K562 (cell line): ENCODE measurements around the gene MICAL1. TPM values are rescaled to one million over a fixed set of nuclear protein-coding genes. Genes with fewer than 3 reads are reported as not detected.

Source experiments
- CCAR2 ChIP-seq: fragments of 200-400 bp; formaldehyde crosslinking; IDR thresholded peaks from 2 replicates; pipeline ENCODE4 v1.6.1; 2017; ENCODE audit warnings: mild to moderate bottlenecking, low read depth, low read length
- CREB5 ChIP-seq: fragments of 250-450 bp; sonication (Bioruptor Pico); IDR thresholded peaks from 2 replicates; pipeline ENCODE4 v1.5.0; 2020; ENCODE audit warnings: mild to moderate bottlenecking
- ELF2 ChIP-seq: fragments of 250-450 bp; sonication (Bioruptor Pico); IDR thresholded peaks from 2 replicates; pipeline ENCODE4 v1.5.0; 2021; ENCODE audit warnings: mild to moderate bottlenecking
- MAFK ChIP-seq: IDR thresholded peaks from 2 replicates; pipeline ENCODE4 v1.6.1; 2011; ENCODE audit warnings: low read length, improper control_type of control experiment
- MCM2 ChIP-seq: fragments of 450-650 bp; IDR thresholded peaks from 2 replicates; pipeline ENCODE4 v1.6.1; 2017; ENCODE audit warnings: low read depth, mild to moderate bottlenecking
- NR4A1 ChIP-seq, 2 experiments: fragments of 250-450 bp in 1 of 2; fragments of 450-650 bp in 1 of 2; sonication (Bioruptor Pico) in 1 of 2; IDR thresholded peaks; 2 replicates each; pipeline versions ENCODE4 v1.4.0 to v1.6.1; 2016 to 2020; ENCODE audit warnings: mild to moderate bottlenecking in 2 of 2, missing compliant biosample characterization in 1 of 2, missing genetic modification characterization in 1 of 2, moderate library complexity in 1 of 2
- RFX7 ChIP-seq: fragments of 250-450 bp; sonication (Bioruptor Pico); IDR thresholded peaks from 2 replicates; pipeline ENCODE4 v1.5.1; 2021; ENCODE audit warnings: mild to moderate bottlenecking
- RNF2 ChIP-seq: sonication (generic); IDR thresholded peaks from 2 replicates; pipeline ENCODE4 v1.6.1; 2016
- TCF3 ChIP-seq: sonication (generic); formaldehyde crosslinking; IDR thresholded peaks from 2 replicates; pipeline ENCODE4 v1.4.0; 2020; ENCODE audit warnings: mild to moderate bottlenecking, missing genetic modification reagents
- WHSC1 ChIP-seq: IDR thresholded peaks from one replicate; pipeline ENCODE4 v1.6.1; 2012; ENCODE audit warnings: low read length, control low read depth, inconsistent platforms
- ZFPM2 ChIP-seq: fragments of 250-450 bp; sonication (Bioruptor Pico); IDR thresholded peaks from 2 replicates; pipeline ENCODE4 v1.5.1; 2022; ENCODE audit warnings: mild to moderate bottlenecking
- ZNF707 ChIP-seq: fragments of 250-450 bp; sonication (Bioruptor Pico); conservative IDR thresholded peaks from 2 replicates; pipeline ENCODE4 v1.8.0; 2022; ENCODE audit warnings: inconsistent platforms, mild to moderate bottlenecking, moderate library complexity
- polyA plus RNA-seq, 8 experiments: library from polyadenylated mRNA; depleted of rRNA in 4 of 8; stranded (reverse) in 5 of 8; unstranded in 3 of 8; fragments of >200 nt; fragmentation: Nextera tagmentation in 2 of 8; fragmentation: Illumina TruSeq in 1 of 8; extraction: Ambion mirVana in 2 of 8; extraction: Trizol in 1 of 8; gene quantifications; 2 replicates each; pipeline versions ENCODE4 v1.2.1 to v1.2.3, GENCODE V29; 2011 to 2014; ENCODE audit warnings: inconsistent platforms in 1 of 8, missing spikeins in 1 of 8
- total RNA-seq, 7 experiments: library from RNA; depleted of rRNA in 6 of 7; stranded (reverse); fragments of >200 nt in 6 of 7; fragmentation: Illumina TruSeq in 2 of 7; extraction: Trizol in 2 of 7; gene quantifications; 2 replicates each; pipeline versions ENCODE4 v1.2.1 to v1.2.3, GENCODE V29; 2011 to 2021; ENCODE audit warnings: low replicate concordance in 1 of 7
- TF ChIP-seq, protein P1 (sequence below): fragments of 450-650 bp; IDR thresholded peaks from 2 replicates; pipeline ENCODE4 v1.6.1; 2016; ENCODE audit warnings: mild to moderate bottlenecking, moderate library complexity
- TF ChIP-seq, protein P2 (sequence below): fragments of 250-450 bp; sonication (Bioruptor Pico); IDR thresholded peaks from 2 replicates; pipeline ENCODE4 v1.4.0; 2020; ENCODE audit warnings: mild to moderate bottlenecking

MICAL1 gene
- total and polyA plus RNA-seq, 9 of the 15 experiments (the other 6 are each of a cell fraction or from before 2014, with no cell fraction given): 0.07 to 15.2 (median 7.0) TPM

DNA sequence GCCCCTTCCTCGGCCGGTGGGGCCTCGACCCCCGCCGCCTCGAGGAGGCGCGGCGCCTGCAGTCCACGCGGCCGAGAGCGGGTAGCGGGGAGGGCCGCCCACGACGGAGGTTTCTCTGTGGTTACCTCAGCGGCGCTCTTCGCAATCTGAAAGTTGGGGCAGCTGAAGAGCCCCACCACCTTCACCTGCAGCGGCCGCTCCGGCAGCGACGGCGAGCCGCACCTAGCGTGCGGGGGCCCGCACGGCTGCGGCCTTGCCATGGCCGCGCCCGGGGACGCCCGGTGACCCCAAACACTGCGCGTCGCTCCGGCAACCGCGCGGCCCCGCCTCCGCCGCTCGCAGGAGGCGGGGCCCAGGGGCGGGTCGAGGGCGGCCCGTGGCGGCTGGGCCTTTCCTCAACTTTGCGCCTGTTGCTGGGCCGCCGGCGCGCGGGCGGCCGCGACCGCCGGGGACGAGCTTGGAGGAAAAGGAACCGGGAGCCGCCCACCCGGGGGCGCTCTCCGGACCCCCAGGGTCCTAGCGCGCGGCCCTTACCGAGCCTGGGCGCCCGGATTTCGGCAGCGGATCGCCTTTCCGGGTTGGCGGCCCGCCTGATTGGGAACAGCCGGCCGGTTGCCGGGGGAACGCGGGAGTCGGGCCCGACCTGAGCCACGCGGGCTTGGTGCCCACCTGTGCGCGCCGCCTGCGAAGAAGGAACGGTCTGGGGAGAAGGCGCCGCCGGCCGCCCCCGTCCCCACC lies 15.1 kb downstream of the MICAL1 start, which contains the start of the genes PPIL6 and SMPD2 (continued):
- TF ChIP-seq, protein P1, sequence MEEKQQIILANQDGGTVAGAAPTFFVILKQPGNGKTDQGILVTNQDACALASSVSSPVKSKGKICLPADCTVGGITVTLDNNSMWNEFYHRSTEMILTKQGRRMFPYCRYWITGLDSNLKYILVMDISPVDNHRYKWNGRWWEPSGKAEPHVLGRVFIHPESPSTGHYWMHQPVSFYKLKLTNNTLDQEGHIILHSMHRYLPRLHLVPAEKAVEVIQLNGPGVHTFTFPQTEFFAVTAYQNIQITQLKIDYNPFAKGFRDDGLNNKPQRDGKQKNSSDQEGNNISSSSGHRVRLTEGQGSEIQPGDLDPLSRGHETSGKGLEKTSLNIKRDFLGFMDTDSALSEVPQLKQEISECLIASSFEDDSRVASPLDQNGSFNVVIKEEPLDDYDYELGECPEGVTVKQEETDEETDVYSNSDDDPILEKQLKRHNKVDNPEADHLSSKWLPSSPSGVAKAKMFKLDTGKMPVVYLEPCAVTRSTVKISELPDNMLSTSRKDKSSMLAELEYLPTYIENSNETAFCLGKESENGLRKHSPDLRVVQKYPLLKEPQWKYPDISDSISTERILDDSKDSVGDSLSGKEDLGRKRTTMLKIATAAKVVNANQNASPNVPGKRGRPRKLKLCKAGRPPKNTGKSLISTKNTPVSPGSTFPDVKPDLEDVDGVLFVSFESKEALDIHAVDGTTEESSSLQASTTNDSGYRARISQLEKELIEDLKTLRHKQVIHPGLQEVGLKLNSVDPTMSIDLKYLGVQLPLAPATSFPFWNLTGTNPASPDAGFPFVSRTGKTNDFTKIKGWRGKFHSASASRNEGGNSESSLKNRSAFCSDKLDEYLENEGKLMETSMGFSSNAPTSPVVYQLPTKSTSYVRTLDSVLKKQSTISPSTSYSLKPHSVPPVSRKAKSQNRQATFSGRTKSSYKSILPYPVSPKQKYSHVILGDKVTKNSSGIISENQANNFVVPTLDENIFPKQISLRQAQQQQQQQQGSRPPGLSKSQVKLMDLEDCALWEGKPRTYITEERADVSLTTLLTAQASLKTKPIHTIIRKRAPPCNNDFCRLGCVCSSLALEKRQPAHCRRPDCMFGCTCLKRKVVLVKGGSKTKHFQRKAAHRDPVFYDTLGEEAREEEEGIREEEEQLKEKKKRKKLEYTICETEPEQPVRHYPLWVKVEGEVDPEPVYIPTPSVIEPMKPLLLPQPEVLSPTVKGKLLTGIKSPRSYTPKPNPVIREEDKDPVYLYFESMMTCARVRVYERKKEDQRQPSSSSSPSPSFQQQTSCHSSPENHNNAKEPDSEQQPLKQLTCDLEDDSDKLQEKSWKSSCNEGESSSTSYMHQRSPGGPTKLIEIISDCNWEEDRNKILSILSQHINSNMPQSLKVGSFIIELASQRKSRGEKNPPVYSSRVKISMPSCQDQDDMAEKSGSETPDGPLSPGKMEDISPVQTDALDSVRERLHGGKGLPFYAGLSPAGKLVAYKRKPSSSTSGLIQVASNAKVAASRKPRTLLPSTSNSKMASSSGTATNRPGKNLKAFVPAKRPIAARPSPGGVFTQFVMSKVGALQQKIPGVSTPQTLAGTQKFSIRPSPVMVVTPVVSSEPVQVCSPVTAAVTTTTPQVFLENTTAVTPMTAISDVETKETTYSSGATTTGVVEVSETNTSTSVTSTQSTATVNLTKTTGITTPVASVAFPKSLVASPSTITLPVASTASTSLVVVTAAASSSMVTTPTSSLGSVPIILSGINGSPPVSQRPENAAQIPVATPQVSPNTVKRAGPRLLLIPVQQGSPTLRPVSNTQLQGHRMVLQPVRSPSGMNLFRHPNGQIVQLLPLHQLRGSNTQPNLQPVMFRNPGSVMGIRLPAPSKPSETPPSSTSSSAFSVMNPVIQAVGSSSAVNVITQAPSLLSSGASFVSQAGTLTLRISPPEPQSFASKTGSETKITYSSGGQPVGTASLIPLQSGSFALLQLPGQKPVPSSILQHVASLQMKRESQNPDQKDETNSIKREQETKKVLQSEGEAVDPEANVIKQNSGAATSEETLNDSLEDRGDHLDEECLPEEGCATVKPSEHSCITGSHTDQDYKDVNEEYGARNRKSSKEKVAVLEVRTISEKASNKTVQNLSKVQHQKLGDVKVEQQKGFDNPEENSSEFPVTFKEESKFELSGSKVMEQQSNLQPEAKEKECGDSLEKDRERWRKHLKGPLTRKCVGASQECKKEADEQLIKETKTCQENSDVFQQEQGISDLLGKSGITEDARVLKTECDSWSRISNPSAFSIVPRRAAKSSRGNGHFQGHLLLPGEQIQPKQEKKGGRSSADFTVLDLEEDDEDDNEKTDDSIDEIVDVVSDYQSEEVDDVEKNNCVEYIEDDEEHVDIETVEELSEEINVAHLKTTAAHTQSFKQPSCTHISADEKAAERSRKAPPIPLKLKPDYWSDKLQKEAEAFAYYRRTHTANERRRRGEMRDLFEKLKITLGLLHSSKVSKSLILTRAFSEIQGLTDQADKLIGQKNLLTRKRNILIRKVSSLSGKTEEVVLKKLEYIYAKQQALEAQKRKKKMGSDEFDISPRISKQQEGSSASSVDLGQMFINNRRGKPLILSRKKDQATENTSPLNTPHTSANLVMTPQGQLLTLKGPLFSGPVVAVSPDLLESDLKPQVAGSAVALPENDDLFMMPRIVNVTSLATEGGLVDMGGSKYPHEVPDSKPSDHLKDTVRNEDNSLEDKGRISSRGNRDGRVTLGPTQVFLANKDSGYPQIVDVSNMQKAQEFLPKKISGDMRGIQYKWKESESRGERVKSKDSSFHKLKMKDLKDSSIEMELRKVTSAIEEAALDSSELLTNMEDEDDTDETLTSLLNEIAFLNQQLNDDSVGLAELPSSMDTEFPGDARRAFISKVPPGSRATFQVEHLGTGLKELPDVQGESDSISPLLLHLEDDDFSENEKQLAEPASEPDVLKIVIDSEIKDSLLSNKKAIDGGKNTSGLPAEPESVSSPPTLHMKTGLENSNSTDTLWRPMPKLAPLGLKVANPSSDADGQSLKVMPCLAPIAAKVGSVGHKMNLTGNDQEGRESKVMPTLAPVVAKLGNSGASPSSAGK: peak; percentile 100
- no peak for TF ChIP-seq RFX7 (CRISPR knock-in tag)
- TF ChIP-seq WHSC1: no peak
- no peak; the same call in 1 of the 2 replicates for TF ChIP-seq RNF2
- no peak for TF ChIP-seq TCF3 (CRISPR knock-in tag)
- no peak for TF ChIP-seq MCM2
- TF ChIP-seq ZNF707 (CRISPR knock-in tag): no peak
- TF ChIP-seq CREB5 (CRISPR knock-in tag): no peak
- no peak for TF ChIP-seq ZFPM2 (CRISPR knock-in tag)
- TF ChIP-seq, protein P2, sequence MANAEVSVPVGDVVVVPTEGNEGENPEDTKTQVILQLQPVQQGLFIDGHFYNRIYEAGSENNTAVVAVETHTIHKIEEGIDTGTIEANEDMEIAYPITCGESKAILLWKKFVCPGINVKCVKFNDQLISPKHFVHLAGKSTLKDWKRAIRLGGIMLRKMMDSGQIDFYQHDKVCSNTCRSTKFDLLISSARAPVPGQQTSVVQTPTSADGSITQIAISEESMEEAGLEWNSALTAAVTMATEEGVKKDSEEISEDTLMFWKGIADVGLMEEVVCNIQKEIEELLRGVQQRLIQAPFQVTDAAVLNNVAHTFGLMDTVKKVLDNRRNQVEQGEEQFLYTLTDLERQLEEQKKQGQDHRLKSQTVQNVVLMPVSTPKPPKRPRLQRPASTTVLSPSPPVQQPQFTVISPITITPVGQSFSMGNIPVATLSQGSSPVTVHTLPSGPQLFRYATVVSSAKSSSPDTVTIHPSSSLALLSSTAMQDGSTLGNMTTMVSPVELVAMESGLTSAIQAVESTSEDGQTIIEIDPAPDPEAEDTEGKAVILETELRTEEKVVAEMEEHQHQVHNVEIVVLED (CRISPR knock-in tag): no peak; the same call in none of the 2 replicates
- TF ChIP-seq MAFK: no peak
- no peak; the same call in 1 of the 2 replicates for TF ChIP-seq ELF2 (CRISPR knock-in tag)
- TF ChIP-seq CCAR2: no peak
- TF ChIP-seq NR4A1 (CRISPR knock-in tag; IDR thresholded peaks at IDR 0.05): peak; percentile 87; the same call in 1 of the 2 replicates
- peak; percentile 21; the same call in 1 of the 2 replicates for TF ChIP-seq NR4A1 (tag; IDR thresholded peaks at IDR 0.05)
